DND-41 (cell line): ENCODE data around the gene RAD23B.

ENCODE experiments used
- ATAC-seq: fragments of 200-7000 bp; cut with Tn5 transposase; 3 replicates; pipeline ENCODE4 v1.9.1; 2021; ENCODE audit warnings: low read depth; ENCODE audit not compliant: insufficient read depth
- DNase-seq: peaks from one replicate; pipeline ENCODE4 v3.0.0-alpha.2; 2020
- H2AFZ ChIP-seq: 2 replicates; pipeline ENCODE4 v1.6.0; 2012; ENCODE audit warnings: low read depth, low read length
- H3K27ac ChIP-seq: 2 replicates; pipeline ENCODE4 v1.5.1; 2012; ENCODE audit warnings: low read length, inconsistent platforms
- H3K27me3 ChIP-seq: fragments of 200-600 bp; sonication (generic); 2 replicates; pipeline ENCODE4 v1.6.0; 2012; ENCODE audit warnings: low read length, mild to moderate bottlenecking, inconsistent platforms; ENCODE audit not compliant: insufficient read depth, poor library complexity
- H3K36me3 ChIP-seq: 2 replicates; pipeline ENCODE4 v1.5.1; 2012; ENCODE audit warnings: low read length, inconsistent platforms; ENCODE audit not compliant: insufficient read depth
- H3K4me1 ChIP-seq: 2 replicates; pipeline ENCODE4 v1.5.1; 2012; ENCODE audit warnings: mild to moderate bottlenecking, low read length; ENCODE audit not compliant: insufficient read depth
- H3K4me2 ChIP-seq: 2 replicates; pipeline ENCODE4 v1.6.0; 2012; ENCODE audit warnings: mild to moderate bottlenecking, moderate library complexity, low read length, inconsistent platforms; ENCODE audit not compliant: insufficient read depth
- H3K4me3 ChIP-seq, 2 experiments: fragments of 200-600 bp in 1 of 2; shearing (Covaris generic) in 1 of 2; 2 replicates each; pipeline ENCODE4 v1.5.1; 2012 to 2016; ENCODE audit warnings: inconsistent platforms in 2 of 2, low read length in 2 of 2, mild to moderate bottlenecking in 2 of 2, low read depth in 1 of 2, moderate library complexity in 1 of 2
- H3K79me2 ChIP-seq: 2 replicates; pipeline ENCODE4 v1.6.0; 2012; ENCODE audit warnings: low read length, inconsistent platforms; ENCODE audit not compliant: insufficient read depth
- H3K9ac ChIP-seq: 2 replicates; pipeline ENCODE4 v1.6.0; 2012; ENCODE audit warnings: low read depth, mild to moderate bottlenecking, inconsistent platforms, low read length, moderate library complexity
- H3K9me3 ChIP-seq: 2 replicates; pipeline ENCODE4 v1.5.1; 2012; ENCODE audit warnings: low read length, moderate library complexity, mild to moderate bottlenecking, inconsistent platforms; ENCODE audit not compliant: insufficient read depth, severe bottlenecking
- H4K20me1 ChIP-seq: 2 replicates; pipeline ENCODE4 v1.6.0; 2012; ENCODE audit warnings: low read length; ENCODE audit not compliant: insufficient read depth
- EZH2 ChIP-seq: IDR thresholded peaks from 3 replicates; pipeline ENCODE4 v1.6.1; 2012; ENCODE audit warnings: borderline replicate concordance, low read depth, mild to moderate bottlenecking, moderate library complexity, low read length, inconsistent platforms; ENCODE audit not compliant: severe bottlenecking
- TF ChIP-seq, protein P1 (sequence below): IDR thresholded peaks from 2 replicates; pipeline ENCODE4 v1.5.1; 2012; ENCODE audit warnings: borderline replicate concordance, low read length, moderate library complexity, mild to moderate bottlenecking; ENCODE audit not compliant: poor library complexity, severe bottlenecking; ENCODE audit errors: extremely low read depth

The RAD23B gene

DNA sequence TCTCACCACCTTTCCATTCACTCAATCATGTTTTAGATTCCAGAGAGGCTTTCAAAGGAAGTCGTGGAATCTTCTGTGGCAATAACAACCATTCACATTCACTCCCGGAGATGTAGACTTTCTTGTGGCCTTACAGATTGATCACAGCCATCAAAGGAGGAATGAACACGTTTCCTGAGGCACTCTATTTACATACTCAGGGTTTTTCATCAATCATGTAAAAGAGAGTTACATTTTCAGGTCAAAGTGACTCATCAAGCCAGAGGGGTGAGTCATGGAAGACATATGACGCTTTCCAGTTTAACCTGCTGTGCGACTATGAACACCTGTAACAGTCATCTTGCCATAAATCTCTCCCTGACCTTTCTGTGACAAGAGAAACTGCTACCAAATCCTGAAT, 39.3 kb upstream of the RAD23B start:
- H2AFZ ChIP-seq: no peak overlapping the region
- DNase-seq: no peak
- H3K27ac ChIP-seq: no peak overlapping the region
- H3K79me2 ChIP-seq: no peaks in the 10 kb centered on the region
- no peaks in the 10 kb centered on the region for H4K20me1 ChIP-seq
- no peak overlapping the region for H3K4me3 ChIP-seq
- H3K36me3 ChIP-seq: no peaks in the 10 kb centered on the region
- H3K9ac ChIP-seq: no peak overlapping the region
- TF ChIP-seq, protein P1, sequence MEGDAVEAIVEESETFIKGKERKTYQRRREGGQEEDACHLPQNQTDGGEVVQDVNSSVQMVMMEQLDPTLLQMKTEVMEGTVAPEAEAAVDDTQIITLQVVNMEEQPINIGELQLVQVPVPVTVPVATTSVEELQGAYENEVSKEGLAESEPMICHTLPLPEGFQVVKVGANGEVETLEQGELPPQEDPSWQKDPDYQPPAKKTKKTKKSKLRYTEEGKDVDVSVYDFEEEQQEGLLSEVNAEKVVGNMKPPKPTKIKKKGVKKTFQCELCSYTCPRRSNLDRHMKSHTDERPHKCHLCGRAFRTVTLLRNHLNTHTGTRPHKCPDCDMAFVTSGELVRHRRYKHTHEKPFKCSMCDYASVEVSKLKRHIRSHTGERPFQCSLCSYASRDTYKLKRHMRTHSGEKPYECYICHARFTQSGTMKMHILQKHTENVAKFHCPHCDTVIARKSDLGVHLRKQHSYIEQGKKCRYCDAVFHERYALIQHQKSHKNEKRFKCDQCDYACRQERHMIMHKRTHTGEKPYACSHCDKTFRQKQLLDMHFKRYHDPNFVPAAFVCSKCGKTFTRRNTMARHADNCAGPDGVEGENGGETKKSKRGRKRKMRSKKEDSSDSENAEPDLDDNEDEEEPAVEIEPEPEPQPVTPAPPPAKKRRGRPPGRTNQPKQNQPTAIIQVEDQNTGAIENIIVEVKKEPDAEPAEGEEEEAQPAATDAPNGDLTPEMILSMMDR: no peak
- TF ChIP-seq EZH2: no peak
- ATAC-seq: no peak
- no peaks in the 10 kb centered on the region for H3K9me3 ChIP-seq
- no peaks in the 10 kb centered on the region for H3K27me3 ChIP-seq
- peaks cover 9% of the 10 kb centered on the region for H3K4me1 ChIP-seq
- H3K4me2 ChIP-seq: no peak overlapping the region

GRCh38 chr9:107246259-107247254, 36.5 kb upstream of the RAD23B start:
- H3K4me2 ChIP-seq: peak overlapping the region; percentile 34; the same call in 1 of the 2 replicates
- peak overlapping the region; percentile 46; the same call in 1 of the 2 replicates for H2AFZ ChIP-seq
- ATAC-seq: peak; percentile 94

GRCh38 chr9:107248714-107249113, 34.4 kb upstream of the RAD23B start:
- DNase-seq (no peak), ATAC-seq (no peak)
- no peak for TF ChIP-seq EZH2
- TF ChIP-seq, protein P1: no peak
- Histone ChIP-seq H3K4me3 (no peak overlapping the region), H3K4me2 (no peak overlapping the region), H3K79me2 (no peaks in the 10 kb centered on the region), H3K27ac (no peak overlapping the region), H3K27me3 (no peaks in the 10 kb centered on the region), H3K4me1 (peaks cover 9% of the 10 kb centered on the region), H3K36me3 (no peaks in the 10 kb centered on the region), H3K9ac (no peak overlapping the region), H4K20me1 (no peaks in the 10 kb centered on the region), H3K9me3 (no peaks in the 10 kb centered on the region), H2AFZ (no peak overlapping the region)

More at GRCh38 chr9:107246259-107247254, 36.5 kb upstream of the RAD23B start:
- H4K20me1 ChIP-seq: no peaks in the 10 kb centered on the region
- no peaks in the 10 kb centered on the region for H3K27me3 ChIP-seq
- H3K4me1 ChIP-seq: peaks cover 9% of the 10 kb centered on the region
- no peak overlapping the region; the same call in 1 of the 2 replicates for H3K27ac ChIP-seq
- no peak overlapping the region for H3K4me3 ChIP-seq
- no peaks in the 10 kb centered on the region for H3K79me2 ChIP-seq
- H3K9ac ChIP-seq: no peak overlapping the region
- no peaks in the 10 kb centered on the region for H3K36me3 ChIP-seq
- TF ChIP-seq, protein P1: peak; percentile 50
- TF ChIP-seq EZH2: no peak
- peak; percentile 35 for DNase-seq
- H3K9me3 ChIP-seq: no peaks in the 10 kb centered on the region
